GM19372 (cell line): ENCODE results near the gene ABHD4.

Source experiments
- ATAC-seq: cut with Tn5 transposase; IDR thresholded peaks from one replicate; pipeline ENCODE4 v1.9.1; 2021; ENCODE audit warnings: mild to moderate bottlenecking, low read depth, moderate library complexity; ENCODE audit not compliant: unreplicated experiment

The ABHD4 gene

GRCh38 chr14:22657861-22658260 is 59.8 kb downstream of the ABHD4 start:
- no peak for ATAC-seq

GRCh38 chr14:22658946-22659345 is 60.8 kb downstream of the ABHD4 start:
- no peak for ATAC-seq

- ATAC-seq, result no peak
Observed at GRCh38 chr14:22660654-22661053, 62.6 kb downstream of the ABHD4 start.
